Kidney epithelial cell (primary cell): ENCODE measurements around the gene C2CD5. TPM values are rescaled to one million over a fixed set of nuclear protein-coding genes. Genes with fewer than 3 reads are reported as not detected.

Experiments
- DNase-seq: peaks from one replicate; pipeline ENCODE4 v3.0.0-alpha.2; 2010; ENCODE audit warnings: low read depth
- H3K27me3 ChIP-seq: 2 replicates; pipeline ENCODE4 v1.6.0; 2011; ENCODE audit warnings: low read length; ENCODE audit not compliant: control insufficient read depth, insufficient read depth
- H3K36me3 ChIP-seq: 2 replicates; pipeline ENCODE4 v1.5.1; 2011; ENCODE audit warnings: low read length; ENCODE audit not compliant: control insufficient read depth, insufficient read depth
- H3K4me3 ChIP-seq: 2 replicates; pipeline ENCODE4 v1.5.1; 2011; ENCODE audit warnings: low read depth, mild to moderate bottlenecking, control low read depth, low read length
- total RNA-seq: library from RNA; depleted of rRNA; stranded (reverse); fragments of >200 nt; gene quantifications from 2 replicates; pipeline ENCODE4 v1.2.3, GENCODE V29; 2015
- TF ChIP-seq, protein P1 (sequence below): IDR thresholded peaks from 2 replicates; pipeline ENCODE4 v1.5.1; 2011; ENCODE audit warnings: mild to moderate bottlenecking, moderate library complexity, low read length, control low read depth, inconsistent platforms; ENCODE audit not compliant: insufficient read depth, poor library complexity, severe bottlenecking

Gene C2CD5
- total RNA-seq, 1 donor from 2014 or later, result 19.3 TPM

DNA sequence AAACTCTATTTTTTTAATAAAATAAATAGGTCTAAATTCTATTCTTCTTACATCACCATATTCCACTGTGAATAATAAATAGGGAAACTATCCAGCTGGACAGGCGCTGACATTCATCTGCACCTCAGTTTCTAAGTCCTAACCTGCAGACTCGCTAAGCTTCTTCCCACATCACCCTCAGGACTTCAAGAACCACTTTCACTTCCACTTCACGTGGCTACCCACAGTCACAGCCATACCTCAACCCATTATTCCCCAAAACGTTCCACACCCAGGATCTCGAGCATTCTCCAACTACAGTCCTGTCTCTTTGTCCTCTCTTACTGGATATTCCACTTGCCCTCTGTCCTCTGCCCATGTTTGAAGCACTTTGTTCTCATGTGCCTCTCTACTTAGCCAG is 71.1 kb downstream of the C2CD5 start:
- H3K27me3 ChIP-seq, result no peaks in the 10 kb centered on the region
- H3K4me3 ChIP-seq, result no peak overlapping the region
- TF ChIP-seq, protein P1, sequence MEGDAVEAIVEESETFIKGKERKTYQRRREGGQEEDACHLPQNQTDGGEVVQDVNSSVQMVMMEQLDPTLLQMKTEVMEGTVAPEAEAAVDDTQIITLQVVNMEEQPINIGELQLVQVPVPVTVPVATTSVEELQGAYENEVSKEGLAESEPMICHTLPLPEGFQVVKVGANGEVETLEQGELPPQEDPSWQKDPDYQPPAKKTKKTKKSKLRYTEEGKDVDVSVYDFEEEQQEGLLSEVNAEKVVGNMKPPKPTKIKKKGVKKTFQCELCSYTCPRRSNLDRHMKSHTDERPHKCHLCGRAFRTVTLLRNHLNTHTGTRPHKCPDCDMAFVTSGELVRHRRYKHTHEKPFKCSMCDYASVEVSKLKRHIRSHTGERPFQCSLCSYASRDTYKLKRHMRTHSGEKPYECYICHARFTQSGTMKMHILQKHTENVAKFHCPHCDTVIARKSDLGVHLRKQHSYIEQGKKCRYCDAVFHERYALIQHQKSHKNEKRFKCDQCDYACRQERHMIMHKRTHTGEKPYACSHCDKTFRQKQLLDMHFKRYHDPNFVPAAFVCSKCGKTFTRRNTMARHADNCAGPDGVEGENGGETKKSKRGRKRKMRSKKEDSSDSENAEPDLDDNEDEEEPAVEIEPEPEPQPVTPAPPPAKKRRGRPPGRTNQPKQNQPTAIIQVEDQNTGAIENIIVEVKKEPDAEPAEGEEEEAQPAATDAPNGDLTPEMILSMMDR, result no peak

DNA sequence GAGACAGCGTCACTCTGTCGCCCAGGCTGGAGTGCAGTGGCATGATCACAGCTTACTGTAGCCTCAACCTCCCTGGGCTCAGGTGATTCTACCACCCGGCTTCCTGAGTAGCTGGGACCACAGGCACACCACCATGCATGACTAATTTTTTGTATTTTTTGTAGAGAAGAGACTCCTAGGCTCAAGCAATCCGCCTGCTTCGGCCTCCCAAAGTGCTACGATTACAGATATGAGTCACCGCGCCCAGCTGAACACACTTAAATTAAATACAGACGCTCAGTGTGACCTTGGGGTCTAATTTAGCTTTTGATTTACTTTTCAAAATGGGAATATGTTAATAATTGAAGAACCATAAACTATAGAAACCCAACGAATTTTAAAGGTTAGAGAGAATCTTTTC is 77.2 kb downstream of the C2CD5 start:
- Histone ChIP-seq H3K4me3 (no peak overlapping the region), H3K36me3 (no peaks in the 10 kb centered on the region), H3K27me3 (no peaks in the 10 kb centered on the region)
- DNase-seq, result peak; percentile 53
- TF ChIP-seq, protein P1, result no peak

More for the DNA sequence above, 71.1 kb downstream of the C2CD5 start:
- DNase-seq, result no peak
- no peaks in the 10 kb centered on the region for H3K36me3 ChIP-seq

DNA sequence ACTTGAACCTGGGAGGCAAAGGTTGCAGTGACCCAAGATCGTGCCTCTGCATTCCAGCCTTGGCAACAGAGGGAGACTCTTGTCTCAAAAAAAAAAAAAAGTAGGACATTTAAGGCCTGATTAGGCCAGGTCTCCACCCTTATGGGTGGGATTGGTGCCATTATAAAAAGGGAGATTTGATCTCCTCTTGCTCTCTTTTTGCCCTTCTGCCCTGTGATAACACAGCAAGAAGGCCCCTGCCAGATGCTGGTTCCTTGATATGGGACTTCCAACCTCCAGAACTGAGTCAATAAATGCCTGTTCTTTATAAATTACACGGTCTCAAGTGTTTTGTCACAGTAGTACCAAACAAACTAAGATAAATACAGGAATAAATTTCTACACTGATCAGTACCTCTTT is 81.0 kb downstream of the C2CD5 start:
- TF ChIP-seq, protein P1, result no peak
- H3K4me3 ChIP-seq, result no peak overlapping the region
- H3K36me3 ChIP-seq, result no peaks in the 10 kb centered on the region
- no peak for DNase-seq
- no peaks in the 10 kb centered on the region for H3K27me3 ChIP-seq

DNA sequence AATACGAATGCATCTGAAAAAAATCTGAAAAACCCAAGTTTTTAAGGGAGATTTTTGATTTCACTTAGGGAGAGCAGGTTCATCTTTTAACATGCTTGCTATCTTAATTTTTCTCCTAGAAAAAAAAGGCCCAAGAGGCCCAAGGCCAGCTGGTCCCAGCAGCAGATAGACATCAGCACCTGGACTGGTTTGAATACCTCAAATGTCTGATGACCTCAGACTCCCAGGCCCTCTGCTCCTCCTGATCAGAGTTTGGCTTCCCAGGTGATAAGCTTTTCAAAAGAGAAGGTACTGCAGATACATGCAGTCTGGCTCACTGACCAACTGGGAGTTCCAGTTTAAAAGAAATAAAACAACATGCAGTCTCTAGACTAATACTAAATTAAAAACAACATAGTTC is 82.6 kb downstream of the C2CD5 start:
- TF ChIP-seq, protein P1, result no peak
- Histone ChIP-seq H3K36me3 (no peaks in the 10 kb centered on the region), H3K27me3 (no peaks in the 10 kb centered on the region), H3K4me3 (no peak overlapping the region)
- DNase-seq, result no peak

DNA sequence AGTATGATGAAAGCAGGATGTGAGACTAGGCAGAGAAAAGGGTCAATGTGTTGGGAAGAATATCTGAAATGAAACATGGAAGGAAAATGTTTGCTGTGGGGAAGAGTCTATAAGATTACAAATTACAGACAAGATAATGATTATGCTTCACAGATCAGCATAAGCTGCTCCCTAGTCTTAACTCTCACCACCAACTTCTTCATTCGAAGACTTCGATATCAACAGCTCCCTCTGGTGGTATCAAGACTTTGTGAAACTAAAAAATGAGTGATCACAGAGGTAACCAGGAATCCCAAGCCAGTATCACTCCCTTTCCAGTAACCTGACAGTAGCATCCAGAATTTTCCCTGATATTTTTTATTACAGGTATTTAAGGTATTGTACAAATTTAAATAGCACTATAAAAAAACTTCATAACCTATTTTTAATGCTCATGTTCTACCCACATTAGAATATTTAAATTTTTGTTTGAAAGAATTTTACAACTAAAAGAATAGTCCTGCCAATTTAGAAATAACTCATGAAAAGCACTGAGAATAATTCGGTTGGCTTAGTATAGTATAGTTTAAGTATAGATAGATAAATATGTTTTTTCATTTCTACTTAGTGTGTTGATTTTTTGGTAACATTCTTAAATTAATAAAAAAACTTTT is 84.4 kb downstream of the C2CD5 start:
- TF ChIP-seq, protein P1, result peak; percentile 66
- DNase-seq, result no peak
- Histone ChIP-seq H3K4me3 (no peak overlapping the region), H3K36me3 (no peaks in the 10 kb centered on the region), H3K27me3 (no peaks in the 10 kb centered on the region)

DNA sequence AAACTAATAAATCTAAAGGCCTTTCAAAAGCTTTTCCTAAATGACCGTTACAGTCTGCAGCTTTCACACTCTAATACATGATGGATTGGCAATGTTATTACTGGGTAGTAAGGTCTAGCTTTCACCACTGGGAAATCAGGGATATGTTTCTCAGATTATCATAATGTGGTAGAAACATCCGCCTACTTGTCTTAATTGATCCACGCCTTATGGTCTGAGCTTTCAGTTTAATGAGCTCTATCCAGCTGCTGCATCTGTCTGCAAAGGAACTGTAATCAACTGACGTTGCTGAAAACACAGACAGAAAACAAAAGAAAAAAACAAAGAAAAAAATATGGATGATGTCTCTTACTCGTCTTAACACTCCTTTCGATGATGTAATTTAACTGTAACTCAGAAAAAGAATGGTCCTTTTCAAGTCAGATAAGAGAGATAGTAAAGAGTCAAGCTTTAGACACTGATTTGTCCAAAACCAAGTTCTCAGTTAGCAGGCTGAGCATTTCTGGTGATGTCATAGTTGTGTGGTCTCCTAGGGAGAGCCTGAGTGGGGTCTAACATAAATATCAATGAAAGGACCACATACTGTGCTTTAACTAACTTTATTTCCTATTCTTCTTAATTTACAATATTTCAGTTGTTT is 85.9 kb downstream of the C2CD5 start:
- DNase-seq, result no peak
- H3K4me3 ChIP-seq, result no peak overlapping the region
- H3K36me3 ChIP-seq, result no peaks in the 10 kb centered on the region
- TF ChIP-seq, protein P1, result no peak
- no peaks in the 10 kb centered on the region for H3K27me3 ChIP-seq
